Thyroid gland (tissue), 4 donors: ENCODE data around the gene PARVB. TPM values are rescaled to one million over a fixed set of nuclear protein-coding genes. Genes with fewer than 3 reads are reported as not detected.

Source experiments
- DNase-seq, 2 donors: peaks; one replicate each; pipeline ENCODE4 v3.0.0-alpha.2; 2019
- H3K27ac ChIP-seq, 3 donors: fragments of 200-600 bp; sonication (generic); 1 replicate in 2 of 3; 2 replicates in 1 of 3; pipeline ENCODE4 v1.5.1; 2016 to 2019; ENCODE audit warnings: mild to moderate bottlenecking in 1 of 3, moderate library complexity in 1 of 3
- H3K27me3 ChIP-seq: fragments of 200-600 bp; sonication (generic); one replicate; pipeline ENCODE4 v1.5.1; 2019
- H3K36me3 ChIP-seq, 2 donors: fragments of 200-600 bp; sonication (generic); one replicate each; pipeline ENCODE4 v1.5.1; 2016 to 2019
- H3K4me1 ChIP-seq, 2 donors: fragments of 200-600 bp; sonication (generic); one replicate each; pipeline ENCODE4 v1.5.1; 2017 to 2019
- H3K4me3 ChIP-seq, 3 donors: fragments of 200-600 bp; sonication (generic); replicated peaks in 1 of 3; 1 replicate in 2 of 3; 2 replicates in 1 of 3; pipeline ENCODE4 v1.5.1; 2016; ENCODE audit warnings: mild to moderate bottlenecking in 1 of 3
- H3K9me3 ChIP-seq: fragments of 200-600 bp; sonication (generic); one replicate; pipeline ENCODE4 v1.5.1; 2017
- CTCF ChIP-seq, 6 experiments: fragments of 200-600 bp in 3 of 6; fragments of 450-650 bp in 3 of 6; sonication (generic) in 3 of 6; IDR thresholded peaks; one replicate each; pipeline ENCODE4 v1.5.1; 2016 to 2019; ENCODE audit warnings: antibody characterized with exemption in 6 of 6, mild to moderate bottlenecking in 2 of 6, inconsistent platforms in 1 of 6, moderate library complexity in 1 of 6
- POLR2A ChIP-seq, 2 donors: fragments of 450-650 bp; IDR thresholded peaks; one replicate each; pipeline ENCODE4 v1.6.1; 2017; ENCODE audit warnings: antibody characterized with exemption in 2 of 2, mild to moderate bottlenecking in 2 of 2, moderate library complexity in 1 of 2
- WGBS, 2 donors: methylation state at CpG; one replicate each; pipeline ENCODE4 v1.1.5; 2017; 5-methylcytosine and 5-hydroxymethylcytosine counted together
- intact Hi-C: fragments of 100-400 bp; cut with DNase I; formaldehyde crosslinking; loops from one replicate; pipeline ENCODE4 v1.15.1; 2023
- total RNA-seq, 4 donors: library from RNA; depleted of rRNA; stranded (reverse); fragments of >200 nt; gene quantifications; one replicate each; pipeline ENCODE4 v1.2.3, GENCODE V29; 2016

Gene PARVB
- total RNA-seq, 4 donors from 2014 or later: 6.7 to 34.9 (median 11.0) TPM

GRCh38 chr22:44168206-44168605 lies 144.1 kb downstream of the PARVB start:
- no peak for DNase-seq
- intact Hi-C loops: no loop called here
- Histone ChIP-seq H3K27ac (no peak overlapping the region), H3K36me3 (no peaks in the 10 kb centered on the region), H3K27me3 (no peaks in the 10 kb centered on the region), H3K4me3 (no peak overlapping the region), H3K4me1 (peaks cover 10 to 16% of the 10 kb centered on the region in 2 donors), H3K9me3 (no peaks in the 10 kb centered on the region)
- 84 to 93% methylated on average over 6 to 13 of the region's 13 CpGs for WGBS, 2 donors
- no peak for TF ChIP-seq POLR2A (IDR thresholded peaks at IDR 0.05)

- no peaks in the 10 kb centered on the region for H3K9me3 ChIP-seq
- intact Hi-C loops: no loop called here
- no peak overlapping the region for H3K27ac ChIP-seq
- TF ChIP-seq CTCF (IDR thresholded peaks at IDR 0.05) (no peak), POLR2A (IDR thresholded peaks at IDR 0.05) (no peak)
- no peaks in the 10 kb centered on the region for H3K27me3 ChIP-seq
- no peaks in the 10 kb centered on the region for H3K4me1 ChIP-seq
- no peak overlapping the region for H3K4me3 ChIP-seq
- no peaks in the 10 kb centered on the region for H3K36me3 ChIP-seq
- no peak for DNase-seq
- 83 to 87% methylated on average over 7 to 10 of the region's 11 CpGs for WGBS, 2 donors
Observed at GRCh38 chr22:44170470-44170869, 146.4 kb downstream of the PARVB start.

GRCh38 chr22:44171561-44171960 lies 147.5 kb downstream of the PARVB start:
- TF ChIP-seq CTCF (IDR thresholded peaks at IDR 0.05) (no peak), POLR2A (IDR thresholded peaks at IDR 0.05) (no peak)
- WGBS, 2 donors: 85 to 93% methylated on average over 6 of the region's 6 CpGs
- H3K27ac ChIP-seq: no peak overlapping the region
- H3K4me1 ChIP-seq: no peaks in the 10 kb centered on the region
- intact Hi-C loops: no loop called here
- no peaks in the 10 kb centered on the region for H3K27me3 ChIP-seq
- H3K9me3 ChIP-seq: no peaks in the 10 kb centered on the region
- DNase-seq: no peak
- no peak overlapping the region for H3K4me3 ChIP-seq
- H3K36me3 ChIP-seq: no peaks in the 10 kb centered on the region

- Histone ChIP-seq H3K27me3 (no peaks in the 10 kb centered on the region), H3K4me1 (no peaks in the 10 kb centered on the region), H3K9me3 (no peaks in the 10 kb centered on the region), H3K36me3 (no peaks in the 10 kb centered on the region), H3K27ac (no peak overlapping the region), H3K4me3 (no peak overlapping the region)
- DNase-seq: peak in 1 of 2 donors; percentile 20
- intact Hi-C loops: no loop called here
- WGBS, 2 donors: 76 to 85% methylated on average over 22 of the region's 22 CpGs
- no peak for TF ChIP-seq POLR2A (IDR thresholded peaks at IDR 0.05)
- no peak for TF ChIP-seq CTCF (IDR thresholded peaks at IDR 0.05)
Observed at GRCh38 chr22:44172370-44173108, 148.4 kb downstream of the PARVB start.

GRCh38 chr22:44173154-44173553 lies 149.1 kb downstream of the PARVB start:
- 85 to 96% methylated on average over 10 of the region's 10 CpGs for whole genome bisulfite sequencing, 2 donors
- TF ChIP-seq CTCF (IDR thresholded peaks at IDR 0.05) (no peak), POLR2A (IDR thresholded peaks at IDR 0.05) (no peak)
- no peaks in the 10 kb centered on the region for H3K36me3 ChIP-seq
- no peak overlapping the region for H3K4me3 ChIP-seq
- DNase-seq: no peak
- no peaks in the 10 kb centered on the region for H3K9me3 ChIP-seq
- intact Hi-C loops: no loop called here
- no peaks in the 10 kb centered on the region for H3K27me3 ChIP-seq
- H3K4me1 ChIP-seq: no peaks in the 10 kb centered on the region
- no peak overlapping the region for H3K27ac ChIP-seq
